OCI-LY3 (cell line): ENCODE measurements around the gene VPS13D.

ENCODE experiments used
- EZH2phosphoT487 ChIP-seq: fragments of 200-600 bp; shearing (Covaris generic); IDR thresholded peaks from 2 replicates; pipeline ENCODE4 v1.6.1; 2018; ENCODE audit warnings: antibody characterized with exemption, mixed run types, low read depth
- TF ChIP-seq, protein P1 (sequence below): fragments of 200-600, 300-600 bp; sonication (generic); IDR thresholded peaks from 2 replicates; pipeline ENCODE4 v1.5.1; 2014; ENCODE audit warnings: antibody characterized with exemption, low read length, low read depth

DNA sequence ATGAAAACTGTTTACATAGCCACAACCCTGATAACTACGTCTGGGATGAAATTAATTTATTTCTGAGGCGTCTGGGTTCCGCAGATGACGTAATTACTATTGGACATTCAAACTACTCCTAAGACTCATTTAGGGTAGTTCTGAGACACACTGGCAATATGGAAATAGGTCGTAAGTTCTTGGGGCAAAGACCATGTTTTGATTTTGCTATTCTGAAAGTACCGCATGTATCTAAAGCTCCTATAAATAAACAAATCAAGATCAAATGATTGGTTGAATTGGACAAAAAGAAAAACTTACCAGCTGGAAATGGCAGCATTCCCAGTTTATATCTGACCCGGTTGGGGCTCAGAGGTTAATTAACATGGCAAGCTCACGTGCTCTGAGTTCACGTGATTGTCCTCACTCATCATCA is 313.9 kb downstream of the VPS13D start:
- TF ChIP-seq, protein P1, sequence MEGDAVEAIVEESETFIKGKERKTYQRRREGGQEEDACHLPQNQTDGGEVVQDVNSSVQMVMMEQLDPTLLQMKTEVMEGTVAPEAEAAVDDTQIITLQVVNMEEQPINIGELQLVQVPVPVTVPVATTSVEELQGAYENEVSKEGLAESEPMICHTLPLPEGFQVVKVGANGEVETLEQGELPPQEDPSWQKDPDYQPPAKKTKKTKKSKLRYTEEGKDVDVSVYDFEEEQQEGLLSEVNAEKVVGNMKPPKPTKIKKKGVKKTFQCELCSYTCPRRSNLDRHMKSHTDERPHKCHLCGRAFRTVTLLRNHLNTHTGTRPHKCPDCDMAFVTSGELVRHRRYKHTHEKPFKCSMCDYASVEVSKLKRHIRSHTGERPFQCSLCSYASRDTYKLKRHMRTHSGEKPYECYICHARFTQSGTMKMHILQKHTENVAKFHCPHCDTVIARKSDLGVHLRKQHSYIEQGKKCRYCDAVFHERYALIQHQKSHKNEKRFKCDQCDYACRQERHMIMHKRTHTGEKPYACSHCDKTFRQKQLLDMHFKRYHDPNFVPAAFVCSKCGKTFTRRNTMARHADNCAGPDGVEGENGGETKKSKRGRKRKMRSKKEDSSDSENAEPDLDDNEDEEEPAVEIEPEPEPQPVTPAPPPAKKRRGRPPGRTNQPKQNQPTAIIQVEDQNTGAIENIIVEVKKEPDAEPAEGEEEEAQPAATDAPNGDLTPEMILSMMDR: no peak
- no peak for TF ChIP-seq EZH2phosphoT487
